Spinal cord (tissue), 10 donors: ENCODE results near the gene GBE1. TPM values are rescaled to one million over a fixed set of nuclear protein-coding genes. Genes with fewer than 3 reads are reported as not detected.

Source experiments
- DNase-seq, 6 donors: peaks; one replicate each; pipeline versions ENCODE4 v3.0.0 to v3.0.0-alpha.2; 2013 to 2015; ENCODE audit warnings: low spot score in 6 of 6, low read depth in 4 of 6
- H3K27ac ChIP-seq: one replicate; pipeline ENCODE4 v1.5.1; 2013; ENCODE audit warnings: low read depth, low read length, control low read depth
- H3K27me3 ChIP-seq: one replicate; pipeline ENCODE4 v1.6.1; 2013; ENCODE audit warnings: low read length; ENCODE audit not compliant: control insufficient read depth, insufficient read depth
- H3K36me3 ChIP-seq: one replicate; pipeline ENCODE4 v1.6.1; 2013; ENCODE audit warnings: low read length; ENCODE audit not compliant: control insufficient read depth, insufficient read depth
- H3K4me1 ChIP-seq: one replicate; pipeline ENCODE4 v1.6.1; 2013; ENCODE audit warnings: low read length; ENCODE audit not compliant: control insufficient read depth, insufficient read depth
- H3K4me3 ChIP-seq: one replicate; pipeline ENCODE4 v1.5.1; 2013; ENCODE audit warnings: low read depth, low read length, control low read depth
- H3K9me3 ChIP-seq: one replicate; pipeline ENCODE4 v1.6.1; 2013; ENCODE audit warnings: low read length; ENCODE audit not compliant: control insufficient read depth, insufficient read depth
- WGBS: methylation state at CpG from one replicate; pipeline ENCODE4 v1.1.5; 2013; ENCODE audit warnings: missing lambda C conversion rate; ENCODE audit not compliant: insufficient coverage; 5-methylcytosine and 5-hydroxymethylcytosine counted together
- polyA plus RNA-seq, 2 donors: library from polyadenylated mRNA; unstranded; fragments of 120-200 nt; gene quantifications; one replicate each; pipeline ENCODE4 v1.2.1, GENCODE V29; 2013; ENCODE audit not compliant: insufficient read length in 2 of 2
- total RNA-seq, 2 donors: library from RNA; depleted of rRNA in 1 of 2; stranded (reverse); fragments of 120-200 nt in 1 of 2; fragments of >200 nt in 1 of 2; gene quantifications; one replicate each; pipeline versions ENCODE4 v1.2.3 to v1.2.4, GENCODE V29; 2013 to 2014
- donor health status: healthy.

GBE1 gene
- total and polyA plus RNA-seq, 4 donors, result 14.0 to 29.7 (median 19.1) TPM

- Histone ChIP-seq H3K9me3 (no peaks in the 10 kb centered on the region), H3K4me3 (no peak overlapping the region), H3K27me3 (no peaks in the 10 kb centered on the region), H3K36me3 (no peaks in the 10 kb centered on the region), H3K27ac (no peak overlapping the region), H3K4me1 (no peaks in the 10 kb centered on the region)
- WGBS, result 80% methylated on average over 1 of the region's 3 CpGs
- DNase-seq, result peak in 1 of 6 donors; percentile 18
These were observed 44.5 kb downstream of the GBE1 start for GRCh38 chr3:81716870-81717509.

GRCh38 chr3:81713031-81713430 is 48.4 kb downstream of the GBE1 start:
- Histone ChIP-seq H3K4me3 (no peak overlapping the region), H3K27me3 (no peaks in the 10 kb centered on the region), H3K27ac (no peak overlapping the region), H3K36me3 (no peaks in the 10 kb centered on the region), H3K9me3 (no peaks in the 10 kb centered on the region), H3K4me1 (no peaks in the 10 kb centered on the region)
- 90% methylated on average over 4 of the region's 4 CpGs for WGBS
- DNase-seq, result no peak

GRCh38 chr3:81709606-81710005 is 51.8 kb downstream of the GBE1 start:
- DNase-seq, result no peak
- no CpG with 5 or more reads among the region's 2 CpGs for WGBS
- Histone ChIP-seq H3K27me3 (no peaks in the 10 kb centered on the region), H3K4me3 (no peak overlapping the region), H3K4me1 (no peaks in the 10 kb centered on the region), H3K9me3 (no peaks in the 10 kb centered on the region), H3K36me3 (no peaks in the 10 kb centered on the region), H3K27ac (no peak overlapping the region)

- H3K27me3 ChIP-seq, result no peaks in the 10 kb centered on the region
- H3K4me1 ChIP-seq, result no peaks in the 10 kb centered on the region
- DNase-seq, result no peak
- no peak overlapping the region for H3K27ac ChIP-seq
- no peaks in the 10 kb centered on the region for H3K9me3 ChIP-seq
- H3K36me3 ChIP-seq, result no peaks in the 10 kb centered on the region
- H3K4me3 ChIP-seq, result no peak overlapping the region
These were observed 53.4 kb downstream of the GBE1 start for GRCh38 chr3:81707996-81708395.

GRCh38 chr3:81702126-81702525 is 59.3 kb downstream of the GBE1 start:
- WGBS, result no CpG with 5 or more reads among the region's 2 CpGs
- Histone ChIP-seq H3K36me3 (no peaks in the 10 kb centered on the region), H3K4me3 (no peak overlapping the region), H3K27me3 (no peaks in the 10 kb centered on the region), H3K4me1 (no peaks in the 10 kb centered on the region), H3K9me3 (no peaks in the 10 kb centered on the region), H3K27ac (no peak overlapping the region)
- DNase-seq, result no peak

GRCh38 chr3:81699536-81700320 is 61.7 kb downstream of the GBE1 start:
- 81% methylated on average over 3 of the region's 8 CpGs for WGBS
- H3K4me3 ChIP-seq, result no peak overlapping the region
- H3K36me3 ChIP-seq, result no peaks in the 10 kb centered on the region
- no peak for DNase-seq
- H3K27me3 ChIP-seq, result no peaks in the 10 kb centered on the region
- no peaks in the 10 kb centered on the region for H3K9me3 ChIP-seq
- no peaks in the 10 kb centered on the region for H3K4me1 ChIP-seq
- no peak overlapping the region for H3K27ac ChIP-seq

- Histone ChIP-seq H3K36me3 (no peaks in the 10 kb centered on the region), H3K9me3 (no peaks in the 10 kb centered on the region), H3K4me1 (no peaks in the 10 kb centered on the region), H3K27ac (no peak overlapping the region), H3K4me3 (no peak overlapping the region), H3K27me3 (no peaks in the 10 kb centered on the region)
- WGBS, result no CpG with 5 or more reads among the region's 3 CpGs
- DNase-seq, result no peak
These were observed 65.4 kb downstream of the GBE1 start for GRCh38 chr3:81696090-81696489.

- Histone ChIP-seq H3K4me1 (no peaks in the 10 kb centered on the region), H3K4me3 (no peak overlapping the region), H3K27ac (no peak overlapping the region), H3K9me3 (no peaks in the 10 kb centered on the region), H3K27me3 (no peaks in the 10 kb centered on the region), H3K36me3 (no peaks in the 10 kb centered on the region)
- WGBS, result no CpG with 5 or more reads among the region's 2 CpGs
- no peak for DNase-seq
These were observed 66.1 kb downstream of the GBE1 start for GRCh38 chr3:81695302-81695701.

- Histone ChIP-seq H3K36me3 (no peaks in the 10 kb centered on the region), H3K4me1 (no peaks in the 10 kb centered on the region), H3K9me3 (no peaks in the 10 kb centered on the region), H3K27ac (no peak overlapping the region), H3K27me3 (no peaks in the 10 kb centered on the region), H3K4me3 (no peak overlapping the region)
- WGBS, result 78% methylated on average over 5 of the region's 5 CpGs
- DNase-seq, result no peak
These were observed 66.8 kb downstream of the GBE1 start for GRCh38 chr3:81694662-81695061.

GRCh38 chr3:81692766-81693165 is 68.7 kb downstream of the GBE1 start:
- Histone ChIP-seq H3K27me3 (no peaks in the 10 kb centered on the region), H3K36me3 (no peaks in the 10 kb centered on the region), H3K4me3 (no peak overlapping the region), H3K27ac (no peak overlapping the region), H3K9me3 (no peaks in the 10 kb centered on the region), H3K4me1 (no peaks in the 10 kb centered on the region)
- DNase-seq, result no peak
- WGBS, result no CpG with 5 or more reads among the region's 1 CpG
